ENCODE measurements around the gene SYTL2.

Gene SYTL2

GRCh38 chr11:85827748-85828639 is 17.1 kb upstream of the SYTL2 start:
- H3K4me3 ChIP-seq = no peak overlapping the region
- peak overlapping the region in 19 of 21 experiments; percentile 20 to 84 (median 57) for H3K27ac ChIP-seq

DNA sequence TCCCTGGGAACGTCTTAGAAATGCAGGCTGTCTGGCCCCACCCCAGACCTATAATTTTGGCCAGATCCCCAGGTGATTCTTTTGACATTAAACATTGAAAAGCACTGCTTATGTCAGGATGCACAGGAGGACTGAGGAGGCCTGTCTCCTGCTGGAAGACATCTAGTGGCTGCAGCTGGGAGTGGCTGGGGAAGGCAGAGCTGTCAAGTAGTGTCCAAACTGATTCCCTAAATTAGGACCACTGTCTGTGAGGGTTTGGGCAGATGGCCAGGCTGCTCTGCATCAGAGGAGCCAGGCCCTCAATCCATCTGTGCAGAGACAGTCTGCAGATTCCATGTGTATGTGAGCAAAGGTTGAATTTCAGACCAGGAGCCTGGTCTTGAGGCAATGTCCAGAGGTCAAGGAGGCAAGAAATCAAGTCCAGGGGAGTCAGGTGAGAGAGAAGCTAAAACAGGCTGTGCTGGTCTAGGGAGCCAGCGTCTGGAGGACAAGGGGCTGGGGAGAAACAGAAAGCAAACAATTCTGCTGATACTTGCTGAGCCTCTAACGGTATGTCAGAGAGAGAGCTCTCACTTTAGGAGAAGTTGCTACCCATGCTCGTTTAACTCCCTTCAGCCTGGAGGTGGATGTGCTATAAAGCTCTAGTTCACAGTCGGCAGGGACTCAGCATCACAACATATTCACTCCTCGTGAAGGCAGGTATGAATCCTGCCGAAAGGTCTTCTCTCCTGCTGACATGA is 15.3 kb upstream of the SYTL2 start:
- Histone ChIP-seq H3K27ac (peak overlapping the region in 3 of 21 experiments; percentile 63 to 84 (median 68)), H3K4me3 (no peak overlapping the region)

DNA sequence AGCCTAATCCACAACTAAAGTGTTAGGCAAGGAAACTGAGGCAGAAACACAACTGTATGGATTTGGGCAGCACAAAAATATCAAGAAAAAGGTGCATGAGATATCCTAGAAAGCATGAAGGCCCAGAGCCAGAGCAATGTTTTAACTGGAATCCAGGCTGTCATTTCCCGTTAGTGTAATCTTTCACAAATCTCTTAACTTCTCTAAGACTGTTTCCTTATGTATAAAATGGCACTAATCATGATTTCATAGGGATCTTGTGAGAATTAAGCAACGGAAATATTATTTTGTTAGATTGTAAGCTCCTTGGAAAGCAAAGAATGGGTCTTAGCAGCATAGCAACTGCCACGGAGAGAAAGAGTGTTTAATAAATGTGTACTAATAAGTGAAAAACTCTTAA is 14.7 kb upstream of the SYTL2 start:
- Histone ChIP-seq H3K4me3 (no peak overlapping the region), H3K27ac (peak overlapping the region in 1 of 21 experiments; percentile 68)

- Histone ChIP-seq H3K27ac (peak overlapping the region in 4 of 21 experiments; percentile 4 to 60 (median 49)), H3K4me3 (no peak overlapping the region)
These were observed 12.9 kb upstream of the SYTL2 start for GRCh38 chr11:85823816-85824215.

- Histone ChIP-seq H3K4me3 (no peak overlapping the region), H3K27ac (peak overlapping the region in 1 of 21 experiments; percentile 7)
These were observed 11.9 kb upstream of the SYTL2 start for GRCh38 chr11:85822814-85823213.

GRCh38 chr11:85821636-85822035 is 10.7 kb upstream of the SYTL2 start:
- Histone ChIP-seq H3K27ac (no peak overlapping the region), H3K4me3 (no peak overlapping the region)

- Histone ChIP-seq H3K4me3 (no peak overlapping the region), H3K27ac (no peak overlapping the region)
These were observed 8.5 kb upstream of the SYTL2 start for GRCh38 chr11:85819441-85819840.

- no peak overlapping the region for H3K4me3 ChIP-seq
These were observed 4.4 kb upstream of the SYTL2 start for GRCh38 chr11:85815186-85815931.

GRCh38 chr11:85813721-85814120 is 2.8 kb upstream of the SYTL2 start:
- H3K4me3 ChIP-seq = no peak overlapping the region
- no peak overlapping the region for H3K27ac ChIP-seq

More at GRCh38 chr11:85815186-85815931, 4.4 kb upstream of the SYTL2 start:
- peak overlapping the region in 1 of 21 experiments; percentile 4 for H3K27ac ChIP-seq

- peak overlapping the region in 7 of 21 experiments; percentile 1 to 66 (median 57) for H3K27ac ChIP-seq
- H3K4me3 ChIP-seq = peak overlapping the region; percentile 43 to 62 (median 54)
These were observed 683 bp upstream of the SYTL2 start for GRCh38 chr11:85811624-85812023.

DNA sequence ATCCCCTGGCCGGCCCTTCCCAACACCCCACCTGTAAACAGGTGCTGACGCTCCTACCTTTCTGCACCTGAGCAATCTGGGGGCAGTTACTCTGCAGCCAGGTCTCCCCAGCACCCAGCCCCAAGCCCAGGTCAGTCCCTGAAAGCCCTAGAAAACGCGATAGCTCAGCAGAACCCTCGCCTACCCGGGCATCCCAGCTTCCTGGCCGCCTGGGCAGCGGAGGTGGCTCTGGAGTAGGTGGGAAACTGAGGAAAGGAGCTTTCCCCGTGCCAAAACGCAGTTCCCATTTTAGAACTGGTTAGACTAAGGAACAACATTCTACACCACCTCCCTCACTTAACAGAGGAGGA is 445 bp downstream of the SYTL2 start:
- peak overlapping the region in 16 of 21 experiments; percentile 1 to 70 (median 46) for H3K27ac ChIP-seq
- peak overlapping the region; percentile 43 to 62 (median 54) for H3K4me3 ChIP-seq

DNA sequence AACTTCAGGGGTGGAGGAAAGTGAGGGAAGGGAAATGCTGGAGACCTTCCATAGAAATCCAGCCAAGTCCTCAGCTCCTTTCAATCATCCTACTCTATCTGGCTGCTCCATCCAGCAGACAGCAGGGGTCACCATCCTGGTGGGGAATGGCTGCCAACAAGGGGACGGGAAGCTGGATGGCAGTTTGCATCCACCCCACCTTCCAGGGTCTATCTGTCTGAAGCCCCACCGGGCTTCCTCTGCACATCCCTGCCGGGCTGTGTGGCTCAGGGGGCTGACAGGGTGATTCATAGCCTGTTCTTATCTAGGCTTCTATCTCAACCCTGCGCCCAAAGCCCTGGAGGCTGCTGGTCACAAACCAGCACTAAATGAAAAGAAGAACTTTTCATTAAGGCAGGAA is 1.1 kb downstream of the SYTL2 start:
- Histone ChIP-seq H3K27ac (peak overlapping the region in 3 of 21 experiments; percentile 10 to 22 (median 12)), H3K4me3 (peak overlapping the region; percentile 43 to 62 (median 54))

DNA sequence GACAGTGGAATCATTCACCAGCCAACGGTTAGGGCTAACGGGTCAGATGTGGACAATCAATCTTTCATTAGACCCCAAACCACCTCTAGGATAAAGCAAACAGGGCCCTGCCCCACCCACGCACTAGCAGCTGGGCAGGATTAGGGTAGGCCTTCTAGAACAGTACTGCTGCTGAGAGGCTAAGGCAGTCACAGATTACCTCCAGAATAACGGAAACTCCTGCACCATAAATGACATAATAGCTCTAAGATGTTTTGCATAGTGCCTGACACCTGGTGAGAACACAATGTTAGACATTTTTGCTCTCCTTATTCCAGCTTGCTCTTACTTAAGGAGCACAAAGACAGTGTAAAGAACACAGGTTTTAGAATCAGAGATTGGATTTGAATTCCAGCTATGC is 1.8 kb downstream of the SYTL2 start:
- Histone ChIP-seq H3K27ac (no peak overlapping the region), H3K4me3 (no peak overlapping the region)

DNA sequence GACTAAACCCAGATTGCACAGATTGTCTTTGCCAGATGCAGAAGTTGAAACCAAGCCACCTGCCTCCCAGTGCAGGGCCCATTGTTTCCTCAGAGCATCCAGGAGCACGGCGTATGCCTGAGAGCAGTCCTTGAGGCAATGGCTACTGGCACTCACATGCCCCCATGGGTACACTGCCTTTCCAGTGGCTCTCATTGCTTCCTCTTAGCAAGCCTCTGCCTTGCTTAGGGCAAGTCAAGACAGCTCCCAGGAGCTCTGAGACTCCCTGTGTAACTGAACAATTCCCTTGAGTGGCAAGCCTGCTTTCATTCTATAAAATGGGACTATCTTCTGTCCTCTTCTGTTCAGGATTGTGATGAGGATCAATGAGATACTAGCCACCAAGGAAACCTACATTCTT is 4.1 kb downstream of the SYTL2 start:
- H3K4me3 ChIP-seq = no peak overlapping the region
- H3K27ac ChIP-seq = no peak overlapping the region

DNA sequence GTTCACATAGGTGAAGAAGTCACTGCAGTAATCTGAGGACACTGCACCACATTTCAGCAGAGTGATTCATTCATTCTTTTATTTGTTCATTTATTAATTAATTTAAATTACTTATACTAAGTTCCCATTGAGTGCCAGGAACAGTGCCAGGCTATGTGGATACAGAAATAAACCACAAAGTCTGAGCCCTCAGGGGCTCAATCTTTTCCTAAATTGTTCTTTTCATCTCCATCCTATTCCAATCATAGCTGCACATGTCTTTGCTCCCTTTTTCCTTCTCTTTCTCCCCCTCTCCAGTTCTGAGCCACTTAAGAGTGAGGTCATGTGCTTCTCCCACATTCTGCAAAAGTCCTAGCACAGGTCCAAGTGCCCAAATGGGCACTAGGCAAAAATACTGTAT is 4.9 kb downstream of the SYTL2 start:
- no peak overlapping the region for H3K27ac ChIP-seq
- no peak overlapping the region for H3K4me3 ChIP-seq

DNA sequence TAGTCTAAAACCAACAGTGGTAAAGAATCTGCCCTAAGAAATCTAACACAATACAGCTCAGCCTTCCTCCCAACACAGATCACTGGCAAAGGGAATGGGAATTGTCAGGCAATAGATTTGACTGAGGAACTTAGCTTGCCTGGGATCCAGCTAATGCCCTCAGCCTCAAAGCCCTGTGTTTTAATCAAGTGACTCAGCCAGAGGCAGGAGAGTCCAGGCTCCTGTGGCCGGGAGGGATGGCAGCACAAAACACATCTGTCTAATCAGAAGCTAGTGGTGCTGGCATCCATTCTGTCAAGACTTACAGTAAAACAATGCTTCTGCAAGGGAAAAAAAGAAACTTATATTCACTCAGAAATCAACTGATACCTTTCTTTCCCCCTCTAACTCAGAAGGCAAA is 5.6 kb downstream of the SYTL2 start:
- no peak overlapping the region for H3K27ac ChIP-seq
- H3K4me3 ChIP-seq = no peak overlapping the region

GRCh38 chr11:85803920-85804319 is 7.0 kb downstream of the SYTL2 start:
- Histone ChIP-seq H3K4me3 (no peak overlapping the region), H3K27ac (no peak overlapping the region)

DNA sequence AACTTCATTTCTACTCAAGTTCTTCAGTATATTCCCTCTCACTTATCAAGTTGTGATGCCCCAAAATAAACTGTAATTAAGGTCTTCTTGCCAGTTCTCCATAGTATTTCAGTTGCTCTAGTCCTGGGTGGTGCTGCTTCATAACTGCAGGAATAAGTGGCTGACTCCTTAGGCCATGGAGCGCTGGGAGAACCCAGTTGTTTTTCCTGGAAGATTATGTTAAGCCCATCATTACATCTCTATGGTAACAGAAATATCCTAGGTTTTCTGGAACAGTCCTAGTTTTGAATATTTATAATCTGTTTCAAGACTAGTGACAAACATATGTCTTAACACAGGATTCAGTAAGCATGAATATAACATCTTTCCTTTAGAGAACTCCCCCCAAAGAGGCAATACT is 7.6 kb downstream of the SYTL2 start:
- Histone ChIP-seq H3K27ac (no peak overlapping the region), H3K4me3 (no peak overlapping the region)

GRCh38 chr11:85801527-85801926 is 9.4 kb downstream of the SYTL2 start:
- no peak overlapping the region for H3K4me3 ChIP-seq
- H3K27ac ChIP-seq = no peak overlapping the region
